KMS-11 (cell line): Measurements from ENCODE around the gene TCF7L1.
A peak's percentile ranks its signal among the peaks of the same experiment; 100 is the strongest.

Experiments
- H2AFZ ChIP-seq: fragments of 200-600 bp; sonication (generic); 2 replicates; pipeline ENCODE4 v1.6.1; 2016; ENCODE audit warnings: antibody characterized with exemption, mixed run types, low read depth
- H3K27ac ChIP-seq: fragments of 200-600 bp; sonication (generic); 2 replicates; pipeline ENCODE4 v1.6.1; 2016; ENCODE audit warnings: mild to moderate bottlenecking, mixed run types
- H3K27me3 ChIP-seq: fragments of 200-600 bp; sonication (generic); 2 replicates; pipeline ENCODE4 v1.6.1; 2017; ENCODE audit warnings: mild to moderate bottlenecking, low read depth, mixed run types, moderate library complexity; ENCODE audit not compliant: insufficient read depth
- H3K36me3 ChIP-seq: fragments of 200-600 bp; sonication (generic); 2 replicates; pipeline ENCODE4 v1.6.1; 2017; ENCODE audit warnings: mild to moderate bottlenecking, mixed run types; ENCODE audit not compliant: insufficient read depth
- H3K4me1 ChIP-seq: fragments of 200-600 bp; sonication (generic); 2 replicates; pipeline ENCODE4 v1.6.1; 2016; ENCODE audit warnings: mild to moderate bottlenecking, low read depth, mixed run types; ENCODE audit not compliant: poor library complexity, severe bottlenecking
- H3K4me2 ChIP-seq: fragments of 200-600 bp; sonication (generic); 2 replicates; pipeline ENCODE4 v1.7.0; 2016; ENCODE audit warnings: mild to moderate bottlenecking, mixed run types
- H3K4me3 ChIP-seq: fragments of 200-600 bp; sonication (generic); IDR thresholded peaks from 2 replicates; pipeline ENCODE4 v1.6.1; 2017; ENCODE audit warnings: low read depth, low read length, mixed read lengths; ENCODE audit not compliant: insufficient read depth
- H3K79me2 ChIP-seq: fragments of 200-600 bp; sonication (generic); 2 replicates; pipeline ENCODE4 v1.6.1; 2016; ENCODE audit warnings: low read depth, mixed run types; ENCODE audit not compliant: insufficient read depth
- H3K9ac ChIP-seq: fragments of 200-600 bp; sonication (generic); 2 replicates; pipeline ENCODE4 v1.6.1; 2016; ENCODE audit warnings: mild to moderate bottlenecking, mixed run types
- H4K20me1 ChIP-seq: fragments of 200-600 bp; sonication (generic); 2 replicates; pipeline ENCODE4 v1.6.1; 2016; ENCODE audit warnings: mild to moderate bottlenecking, mixed run types; ENCODE audit not compliant: insufficient read depth
- CTCF ChIP-seq: fragments of 200-600 bp; sonication (generic); conservative IDR thresholded peaks from 2 replicates; pipeline ENCODE4 v1.6.1; 2017; ENCODE audit warnings: low read depth, mild to moderate bottlenecking, antibody characterized with exemption, low read length, moderate library complexity, mixed read lengths

Gene TCF7L1

GRCh38 chr2:85132834-85133637 is at the start of gene TCF7L1:
Gene TCF7L1, plus strand, starts transcription at chr2:85133392. Its CDS starts 293 bp downstream, at chr2:85133685.
- Histone ChIP-seq H3K9ac (peak within 1 kb of the TSS; percentile 1; the same call in 1 of the 2 replicates), H4K20me1 (no peaks in the 10 kb centered on the region), H3K4me2 (peak within 1 kb of the TSS; percentile 75), H3K79me2 (no peaks in the 10 kb centered on the region), H3K27ac (no peak within 1 kb of the TSS), H3K4me1 (peaks cover 5% of the 10 kb centered on the region), H2AFZ (peak within 1 kb of the TSS; percentile 72), H3K36me3 (no peaks in the 10 kb centered on the region), H3K4me3 (peak within 1 kb of the TSS; percentile 85), H3K27me3 (no peaks in the 10 kb centered on the region)
- peak; percentile 86 for TF ChIP-seq CTCF

DNA sequence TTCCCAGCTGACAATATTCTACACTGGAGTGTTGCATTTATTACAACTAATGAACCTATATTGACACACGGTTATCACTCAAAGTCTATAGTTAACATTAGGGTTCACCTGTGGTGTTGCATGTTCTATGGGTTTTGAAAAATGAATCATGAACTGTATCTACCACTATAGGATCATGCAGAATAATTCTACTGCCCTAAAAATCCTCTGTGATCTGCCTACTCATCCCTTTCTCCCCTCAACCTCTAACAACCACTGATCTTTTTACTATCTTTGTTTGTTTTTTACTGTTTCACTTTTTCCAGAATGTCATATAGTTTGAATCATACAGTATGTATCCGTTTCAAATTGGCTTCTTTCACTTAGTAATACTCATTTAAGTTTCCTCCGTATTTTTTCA is 47.6 kb upstream of the TCF7L1 start:
- H3K9ac ChIP-seq: no peak overlapping the region
- no peaks in the 10 kb centered on the region for H3K27me3 ChIP-seq
- H4K20me1 ChIP-seq: no peaks in the 10 kb centered on the region
- H3K4me1 ChIP-seq: no peaks in the 10 kb centered on the region
- no peaks in the 10 kb centered on the region for H3K79me2 ChIP-seq
- no peaks in the 10 kb centered on the region for H3K36me3 ChIP-seq
- H2AFZ ChIP-seq: no peak overlapping the region
- H3K27ac ChIP-seq: no peak overlapping the region
- no peak overlapping the region for H3K4me2 ChIP-seq
- H3K4me3 ChIP-seq: no peak overlapping the region
- TF ChIP-seq CTCF: no peak

- TF ChIP-seq CTCF: no peak
These were observed 45.7 kb upstream of the TCF7L1 start for GRCh38 chr2:85087541-85087940.

GRCh38 chr2:85088921-85089320 is 44.3 kb upstream of the TCF7L1 start:
- no peaks in the 10 kb centered on the region for H4K20me1 ChIP-seq
- no peaks in the 10 kb centered on the region for H3K36me3 ChIP-seq
- no peaks in the 10 kb centered on the region for H3K79me2 ChIP-seq
- H3K27ac ChIP-seq: no peak overlapping the region
- no peak overlapping the region for H2AFZ ChIP-seq
- H3K9ac ChIP-seq: no peak overlapping the region
- no peak for TF ChIP-seq CTCF
- H3K4me1 ChIP-seq: no peaks in the 10 kb centered on the region
- H3K4me3 ChIP-seq: no peak overlapping the region
- H3K27me3 ChIP-seq: no peaks in the 10 kb centered on the region
- no peak overlapping the region for H3K4me2 ChIP-seq

More at GRCh38 chr2:85087541-85087940, 45.7 kb upstream of the TCF7L1 start:
- Histone ChIP-seq H4K20me1 (no peaks in the 10 kb centered on the region), H2AFZ (no peak overlapping the region), H3K27ac (no peak overlapping the region), H3K79me2 (no peaks in the 10 kb centered on the region), H3K4me2 (no peak overlapping the region), H3K4me1 (no peaks in the 10 kb centered on the region), H3K4me3 (no peak overlapping the region), H3K9ac (no peak overlapping the region), H3K36me3 (no peaks in the 10 kb centered on the region), H3K27me3 (no peaks in the 10 kb centered on the region)
